OCI-M2 (cell line): Measurements from ENCODE around the gene PCNA.

Experiments used
- DNase-seq: peaks from one replicate; lab custom pipeline; 2025; ENCODE audit not compliant: unreplicated experiment; lab: John Stamatoyannopoulos, UW

PCNA gene

GRCh38 chr20:5143851-5144250, 24.1 kb upstream of the PCNA start:
- no peak for DNase-seq

- DNase-seq = no peak
Measured at GRCh38 chr20:5141615-5142014, 21.9 kb upstream of the PCNA start.

GRCh38 chr20:5140195-5140594, 20.4 kb upstream of the PCNA start:
- DNase-seq = no peak

- no peak for DNase-seq
Measured at GRCh38 chr20:5136096-5136495, 16.3 kb upstream of the PCNA start.

GRCh38 chr20:5135363-5136012, 15.7 kb upstream of the PCNA start:
- no peak for DNase-seq

- DNase-seq = no peak
Measured at GRCh38 chr20:5133998-5134397, 14.2 kb upstream of the PCNA start.

DNA sequence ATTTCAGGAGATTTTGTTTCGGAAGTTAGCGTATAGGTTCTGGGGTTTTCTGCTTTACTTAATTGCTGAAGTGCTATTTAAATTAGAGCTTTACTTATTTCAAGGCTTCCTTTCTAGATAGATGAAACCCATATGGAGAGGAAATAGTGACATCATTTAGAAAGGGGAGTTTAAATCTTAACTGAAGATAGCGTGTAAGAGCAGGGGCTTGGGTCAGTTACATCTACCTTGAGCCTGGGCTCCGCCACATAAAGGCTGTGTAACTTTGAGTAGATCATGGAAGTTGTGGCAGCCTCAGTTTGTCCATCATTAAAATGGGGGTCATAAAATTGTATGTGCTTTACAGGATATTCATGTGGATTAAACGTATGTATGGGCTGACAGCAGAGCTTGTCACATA, 11.7 kb upstream of the PCNA start:
- no peak for DNase-seq

GRCh38 chr20:5128886-5129285, 9.1 kb upstream of the PCNA start:
- DNase-seq = no peak

- no peak for DNase-seq
Measured at GRCh38 chr20:5127859-5128424, 8.2 kb upstream of the PCNA start.

- no peak for DNase-seq
Measured at GRCh38 chr20:5127204-5127858, 7.6 kb upstream of the PCNA start.

- peak; percentile 98 for DNase-seq
Measured at GRCh38 chr20:5126512-5127203, 6.9 kb upstream of the PCNA start, which contains the start of gene CDS2. CDS2 (plus strand) TSS chr20:5127008; CDS start chr20:5127093, 85 bp downstream.

DNA sequence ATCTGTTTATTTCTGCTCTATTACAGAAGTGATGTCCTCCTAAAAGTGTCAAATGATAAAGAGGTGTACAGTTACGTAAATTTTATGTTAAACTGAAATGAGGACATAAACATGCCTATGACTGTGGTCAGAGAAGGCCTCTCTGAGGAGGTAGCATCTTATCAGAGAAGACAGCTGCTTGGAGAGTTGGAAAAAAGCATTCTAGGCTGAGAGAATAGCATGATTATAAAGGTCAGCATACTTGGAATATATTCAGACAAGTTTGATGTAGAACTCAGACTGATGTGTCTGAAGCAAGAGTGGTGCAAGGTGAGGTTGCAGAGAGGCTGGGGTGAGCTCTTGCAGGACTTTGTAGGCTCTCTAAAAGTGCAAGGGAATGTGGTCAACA, 3.1 kb upstream of the PCNA start:
- peak; percentile 50 for DNase-seq

- no peak for DNase-seq
Measured at GRCh38 chr20:5120185-5120476, 373 bp upstream of the PCNA start.

DNA sequence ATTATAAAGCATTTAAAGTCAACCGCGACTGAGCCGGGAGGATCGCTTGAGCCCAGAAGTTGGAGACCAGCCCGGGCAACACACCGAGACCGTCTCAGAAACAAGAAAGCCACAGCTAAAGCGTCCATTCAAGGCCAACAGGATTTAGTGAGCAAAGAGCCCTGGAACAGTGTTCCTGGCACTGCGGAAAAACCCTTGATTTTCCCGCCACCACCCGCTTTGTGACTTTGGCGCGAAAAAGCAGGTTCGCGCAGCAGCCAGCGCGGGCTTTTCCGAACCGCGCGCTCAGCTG, 669 bp downstream of the PCNA start:
- DNase-seq = no peak

- DNase-seq = no peak
Measured at GRCh38 chr20:5118220-5119142, 1.3 kb downstream of the PCNA start.

- DNase-seq = no peak
Measured at GRCh38 chr20:5116875-5117274, 2.9 kb downstream of the PCNA start.

- DNase-seq = no peak
Measured at GRCh38 chr20:5114403-5114802, 5.4 kb downstream of the PCNA start.

DNA sequence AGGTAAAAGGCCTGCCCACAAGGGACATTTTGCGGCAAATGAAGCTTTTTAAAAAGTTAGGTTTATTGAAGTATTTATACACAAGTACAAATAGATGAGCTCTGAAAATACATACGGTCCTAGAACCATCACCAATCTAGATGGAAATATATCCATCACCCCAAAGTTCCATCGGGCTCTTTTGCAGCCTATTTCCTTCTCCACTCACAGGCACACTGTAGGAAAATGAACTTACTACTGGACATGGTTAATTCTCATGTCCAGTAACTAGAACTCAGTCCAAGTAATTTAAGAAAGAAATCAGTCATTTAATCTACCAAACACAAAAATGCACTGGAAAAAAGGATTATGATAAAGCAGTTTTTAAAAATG, 6.2 kb downstream of the PCNA start:
- no peak for DNase-seq

DNA sequence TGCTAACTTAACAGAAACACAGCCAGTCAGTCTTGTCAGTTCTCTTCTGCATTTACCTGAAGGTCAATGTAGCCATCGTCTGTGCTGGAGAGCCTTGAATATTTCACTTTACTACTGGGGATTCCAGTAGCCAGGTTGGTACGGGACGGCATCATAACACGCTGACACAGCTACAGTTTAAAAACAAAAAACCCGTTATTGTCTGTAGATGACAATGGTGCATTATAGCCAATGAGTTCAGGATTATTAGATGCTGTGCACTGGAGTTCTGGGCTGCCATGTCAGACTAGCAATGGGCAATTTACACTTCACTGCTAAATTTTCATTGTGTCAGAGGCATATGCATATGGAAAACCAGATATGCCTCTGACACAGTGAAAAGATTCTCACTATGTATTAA, 10.5 kb downstream of the PCNA start:
- no peak for DNase-seq

- no peak for DNase-seq
Measured at GRCh38 chr20:5104479-5104878, 15.3 kb downstream of the PCNA start.

DNA sequence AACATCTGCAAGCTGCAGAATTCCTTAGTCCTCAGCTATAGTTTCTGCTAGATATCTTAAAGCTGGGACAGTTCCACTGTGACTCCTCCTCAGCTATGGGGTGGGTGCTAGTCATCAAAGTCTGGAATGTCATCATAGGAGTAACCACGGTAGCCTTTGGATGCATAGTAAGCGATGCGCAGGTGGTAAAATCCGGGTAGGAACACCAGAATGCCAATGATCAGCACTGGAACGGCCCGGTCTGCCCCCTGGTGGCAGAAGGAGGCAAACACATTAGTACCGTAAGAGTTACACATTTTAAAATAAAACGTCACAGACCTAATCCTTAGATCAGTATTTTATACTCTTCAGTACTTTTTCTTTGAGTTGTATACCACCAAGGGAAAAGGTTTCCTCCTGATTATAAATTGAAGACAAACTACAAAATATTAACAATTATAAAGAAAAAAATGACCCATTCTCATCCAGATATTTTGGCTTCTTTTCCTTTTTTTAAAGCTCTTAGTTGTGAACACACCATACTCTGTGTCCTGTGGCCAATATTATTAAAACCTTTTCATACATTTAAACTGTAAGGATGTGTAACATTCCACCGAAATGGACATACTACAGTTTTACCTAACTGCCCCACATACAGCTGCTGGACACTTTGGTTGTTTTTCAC, 18.9 kb downstream of the PCNA start:
- DNase-seq = no peak
